22Rv1 (cell line): Measurements from ENCODE around the gene SPRY4.

Source experiments
- ZFX ChIP-seq: fragments of 450-650 bp; IDR thresholded peaks from 2 replicates; pipeline ENCODE4 v1.6.1; 2017; ENCODE audit warnings: antibody characterized with exemption, borderline replicate concordance
- TF ChIP-seq, protein P1 (sequence below): fragments of 450-650 bp; IDR thresholded peaks from 2 replicates; pipeline ENCODE4 v1.5.1; 2017; ENCODE audit warnings: mild to moderate bottlenecking

GRCh38 chr5:142312399-142312798, 12.4 kb downstream of the SPRY4 start:
- TF ChIP-seq, protein P1, sequence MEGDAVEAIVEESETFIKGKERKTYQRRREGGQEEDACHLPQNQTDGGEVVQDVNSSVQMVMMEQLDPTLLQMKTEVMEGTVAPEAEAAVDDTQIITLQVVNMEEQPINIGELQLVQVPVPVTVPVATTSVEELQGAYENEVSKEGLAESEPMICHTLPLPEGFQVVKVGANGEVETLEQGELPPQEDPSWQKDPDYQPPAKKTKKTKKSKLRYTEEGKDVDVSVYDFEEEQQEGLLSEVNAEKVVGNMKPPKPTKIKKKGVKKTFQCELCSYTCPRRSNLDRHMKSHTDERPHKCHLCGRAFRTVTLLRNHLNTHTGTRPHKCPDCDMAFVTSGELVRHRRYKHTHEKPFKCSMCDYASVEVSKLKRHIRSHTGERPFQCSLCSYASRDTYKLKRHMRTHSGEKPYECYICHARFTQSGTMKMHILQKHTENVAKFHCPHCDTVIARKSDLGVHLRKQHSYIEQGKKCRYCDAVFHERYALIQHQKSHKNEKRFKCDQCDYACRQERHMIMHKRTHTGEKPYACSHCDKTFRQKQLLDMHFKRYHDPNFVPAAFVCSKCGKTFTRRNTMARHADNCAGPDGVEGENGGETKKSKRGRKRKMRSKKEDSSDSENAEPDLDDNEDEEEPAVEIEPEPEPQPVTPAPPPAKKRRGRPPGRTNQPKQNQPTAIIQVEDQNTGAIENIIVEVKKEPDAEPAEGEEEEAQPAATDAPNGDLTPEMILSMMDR = no peak
- no peak for TF ChIP-seq ZFX
